Muscle layer of duodenum (tissue), 2 donors: ENCODE results near the gene RAB28.

Source experiments
- H3K27ac ChIP-seq: one replicate; pipeline ENCODE4 v1.7.0; 2013; ENCODE audit warnings: mild to moderate bottlenecking, low read length
- H3K27me3 ChIP-seq: one replicate; pipeline ENCODE4 v1.7.0; 2013; ENCODE audit warnings: low read depth, mild to moderate bottlenecking, control low read depth, low read length
- H3K36me3 ChIP-seq, 2 donors: one replicate each; pipeline ENCODE4 v1.7.0; 2013; ENCODE audit warnings: low read length in 2 of 2, control low read depth in 1 of 2, mild to moderate bottlenecking in 1 of 2; ENCODE audit not compliant: insufficient read depth in 2 of 2, control insufficient read depth in 1 of 2
- H3K4me1 ChIP-seq, 2 donors: one replicate each; pipeline ENCODE4 v1.7.0; 2013; ENCODE audit warnings: low read length in 2 of 2, mild to moderate bottlenecking in 2 of 2, control low read depth in 1 of 2, moderate library complexity in 1 of 2; ENCODE audit not compliant: insufficient read depth in 2 of 2, control insufficient read depth in 1 of 2
- H3K4me3 ChIP-seq, 2 donors: one replicate each; pipeline ENCODE4 v1.7.0; 2013; ENCODE audit warnings: low read length in 2 of 2, low read depth in 1 of 2, mild to moderate bottlenecking in 1 of 2
- H3K9me3 ChIP-seq, 2 donors: one replicate each; pipeline ENCODE4 v1.7.0; 2013; ENCODE audit warnings: low read length in 2 of 2, control low read depth in 1 of 2, mild to moderate bottlenecking in 1 of 2; ENCODE audit not compliant: control insufficient read depth in 1 of 2
- donor health status: healthy.

Gene RAB28

DNA sequence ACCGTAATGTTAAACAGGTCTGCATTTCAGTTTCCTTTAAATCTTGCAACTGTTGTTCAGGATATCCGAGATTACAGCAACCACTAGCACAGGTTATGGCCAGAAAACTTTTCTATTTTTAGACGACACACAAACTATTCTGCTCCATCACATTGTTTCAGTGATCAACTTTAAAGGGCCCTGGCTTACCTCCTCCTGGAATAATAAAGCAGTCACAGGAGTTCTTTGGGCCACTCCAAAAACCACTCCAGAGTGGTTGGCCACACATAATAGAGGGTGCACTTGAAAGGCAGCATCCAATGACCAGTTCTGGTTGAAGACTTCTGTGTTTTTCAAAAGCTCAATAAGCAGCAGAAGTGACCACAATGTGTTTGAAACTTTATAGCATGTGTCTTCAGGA lies 118.9 kb downstream of the RAB28 start:
- H3K4me3 ChIP-seq: no peak overlapping the region
- no peak overlapping the region for H3K27ac ChIP-seq
- H3K4me1 ChIP-seq: no peaks in the 10 kb centered on the region
- no peaks in the 10 kb centered on the region for H3K9me3 ChIP-seq
- H3K27me3 ChIP-seq: no peaks in the 10 kb centered on the region
- peaks cover 0 to 9% of the 10 kb centered on the region in 2 donors for H3K36me3 ChIP-seq

DNA sequence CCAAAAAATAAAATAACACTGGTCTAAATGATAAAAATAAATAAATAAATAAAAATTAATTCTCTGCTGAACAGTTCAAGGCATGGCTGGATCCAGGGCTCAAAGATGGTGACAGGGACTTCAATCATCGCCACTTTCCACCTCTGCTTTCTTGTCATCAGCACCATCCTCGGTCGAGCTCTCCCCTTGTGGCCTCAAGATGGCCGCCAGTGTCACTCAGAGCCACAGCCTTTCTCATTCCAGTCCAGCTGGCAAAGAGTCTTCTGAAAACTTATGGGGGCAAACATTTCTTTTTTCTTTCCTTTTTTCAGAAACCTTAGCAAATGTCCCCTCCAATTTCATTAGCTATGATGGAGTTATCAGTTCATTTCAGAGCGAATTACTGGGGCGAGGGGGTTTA lies 119.5 kb downstream of the RAB28 start:
- Histone ChIP-seq H3K27ac (no peak overlapping the region), H3K27me3 (no peaks in the 10 kb centered on the region), H3K4me1 (no peaks in the 10 kb centered on the region), H3K36me3 (peaks cover 0 to 9% of the 10 kb centered on the region in 2 donors), H3K9me3 (no peaks in the 10 kb centered on the region), H3K4me3 (no peak overlapping the region)

DNA sequence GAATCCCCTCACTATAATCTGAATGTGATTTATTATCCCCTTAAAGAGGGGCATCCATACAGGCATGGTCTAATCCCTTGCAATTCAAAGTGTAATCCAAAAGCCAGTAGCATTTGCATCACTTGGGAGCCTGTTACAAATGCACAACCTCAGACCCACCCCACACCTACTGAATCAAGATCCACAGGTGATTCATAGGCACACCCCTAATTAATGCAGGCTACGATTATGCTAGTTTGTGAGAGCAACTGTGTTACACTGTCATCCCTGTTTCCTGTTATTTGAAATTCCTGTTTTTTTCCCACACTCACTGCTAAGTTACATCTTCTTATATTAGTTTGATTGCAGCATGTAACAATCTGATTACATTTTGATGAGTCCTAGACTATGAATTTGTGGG lies 120.0 kb downstream of the RAB28 start:
- no peaks in the 10 kb centered on the region for H3K27me3 ChIP-seq
- peaks cover 0 to 9% of the 10 kb centered on the region in 2 donors for H3K36me3 ChIP-seq
- H3K4me3 ChIP-seq: no peak overlapping the region
- H3K9me3 ChIP-seq: no peaks in the 10 kb centered on the region
- H3K27ac ChIP-seq: no peak overlapping the region
- no peaks in the 10 kb centered on the region for H3K4me1 ChIP-seq

DNA sequence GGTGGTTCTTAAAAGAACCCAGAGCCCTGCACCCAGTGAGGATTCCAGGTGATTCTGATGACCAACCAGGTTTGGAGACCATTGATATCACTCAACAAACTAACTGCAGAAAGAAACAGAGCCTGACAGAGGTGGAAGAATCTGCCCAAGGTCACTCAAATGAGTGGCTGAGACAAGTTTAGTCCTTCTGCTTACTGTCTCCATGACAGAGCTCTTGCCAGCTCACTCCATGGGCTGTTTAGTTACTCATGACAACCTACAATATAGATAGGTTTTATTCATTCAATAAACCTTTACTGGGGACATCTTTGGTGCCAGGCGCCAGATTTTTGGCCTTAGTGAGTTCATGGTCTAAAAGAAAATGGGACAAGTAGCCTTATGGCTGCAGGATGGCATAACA lies 124.3 kb downstream of the RAB28 start:
- Histone ChIP-seq H3K4me1 (no peaks in the 10 kb centered on the region), H3K27ac (no peak overlapping the region), H3K4me3 (no peak overlapping the region), H3K9me3 (no peaks in the 10 kb centered on the region), H3K27me3 (no peaks in the 10 kb centered on the region), H3K36me3 (peaks cover 0 to 3% of the 10 kb centered on the region in 2 donors)

DNA sequence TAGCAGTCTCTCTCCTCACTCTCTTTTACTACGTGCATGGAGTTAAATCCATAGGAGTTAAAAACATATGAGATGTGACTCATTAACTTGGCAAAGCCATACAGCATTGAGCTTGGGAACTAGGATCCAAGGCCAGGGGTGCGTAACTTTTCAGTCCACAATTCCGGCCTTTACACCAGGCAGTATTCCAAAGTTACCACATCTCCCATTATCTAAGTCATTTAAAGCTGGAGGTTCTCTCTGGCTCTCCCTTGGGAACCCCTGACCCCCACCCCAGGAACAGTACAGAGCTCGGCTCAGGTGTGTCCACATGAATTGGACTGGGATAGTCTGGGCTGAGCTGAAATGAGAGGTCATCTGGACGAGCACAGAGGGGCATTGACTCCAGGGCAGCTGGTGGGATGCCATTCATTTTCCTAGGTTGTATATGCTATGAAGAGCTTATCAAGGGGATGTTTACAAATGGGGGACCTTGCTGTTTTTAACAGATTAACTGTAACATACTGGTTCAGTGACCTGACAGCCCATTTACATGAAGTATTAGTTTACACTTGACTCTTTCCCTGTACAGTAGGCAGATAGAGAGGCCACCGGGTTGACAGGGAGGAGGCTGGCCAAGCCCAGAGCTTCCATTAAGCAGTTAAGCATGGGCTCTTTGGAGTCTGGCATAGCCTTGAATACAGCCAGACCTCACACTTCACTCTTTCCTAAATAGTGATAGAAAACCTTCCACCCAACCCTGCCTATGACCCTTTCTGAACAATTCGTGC lies 128.8 kb downstream of the RAB28 start:
- Histone ChIP-seq H3K4me3 (no peak overlapping the region), H3K27me3 (no peaks in the 10 kb centered on the region), H3K27ac (no peak overlapping the region), H3K36me3 (peaks cover 0 to 7% of the 10 kb centered on the region in 2 donors), H3K9me3 (peaks cover 0 to 8% of the 10 kb centered on the region in 2 donors), H3K4me1 (no peaks in the 10 kb centered on the region)

DNA sequence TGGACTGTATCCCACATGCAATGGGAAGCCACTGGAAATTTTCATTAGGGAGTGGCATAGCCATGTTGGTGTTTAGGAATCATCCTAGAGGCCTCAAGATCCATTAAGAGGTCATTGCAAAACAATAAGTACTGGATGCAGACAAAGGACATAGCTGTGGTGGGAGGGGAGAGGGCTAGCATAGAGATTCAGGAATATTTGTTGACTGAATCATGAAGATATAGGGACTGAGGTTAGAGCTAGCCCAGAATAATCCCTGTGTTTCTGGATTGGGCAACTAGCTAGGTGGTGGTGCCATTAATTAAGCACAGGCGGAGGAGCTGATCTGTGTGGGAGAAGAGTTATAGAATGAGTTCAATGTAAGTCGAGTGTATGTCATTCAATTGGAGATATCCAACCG lies 135.0 kb downstream of the RAB28 start:
- H3K27me3 ChIP-seq: no peaks in the 10 kb centered on the region
- no peaks in the 10 kb centered on the region for H3K4me1 ChIP-seq
- peaks cover 0 to 5% of the 10 kb centered on the region in 2 donors for H3K36me3 ChIP-seq
- no peak overlapping the region for H3K27ac ChIP-seq
- peaks cover 0 to 8% of the 10 kb centered on the region in 2 donors for H3K9me3 ChIP-seq
- H3K4me3 ChIP-seq: no peak overlapping the region

DNA sequence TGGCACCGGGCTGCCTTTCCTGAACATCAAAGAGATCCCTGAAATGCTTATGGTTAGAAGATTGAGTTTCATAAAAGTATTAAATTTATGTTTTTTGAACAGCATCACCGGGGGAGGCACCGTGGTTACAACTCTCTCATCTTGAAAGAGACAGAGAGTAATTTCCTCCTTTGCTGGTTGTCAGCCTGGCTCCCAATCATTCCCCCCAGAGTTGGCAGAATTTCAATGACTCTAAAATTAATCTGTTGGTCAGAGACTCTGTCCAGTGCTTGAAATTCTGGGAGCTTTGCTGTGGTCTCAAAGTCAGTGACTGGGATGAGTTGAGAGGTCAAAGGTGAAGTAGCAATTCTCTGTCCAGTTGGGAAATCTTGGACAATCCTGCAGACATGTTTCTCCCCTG lies 135.9 kb downstream of the RAB28 start:
- H3K9me3 ChIP-seq: peaks cover 0 to 8% of the 10 kb centered on the region in 2 donors
- H3K4me3 ChIP-seq: no peak overlapping the region
- no peaks in the 10 kb centered on the region for H3K27me3 ChIP-seq
- H3K4me1 ChIP-seq: no peaks in the 10 kb centered on the region
- H3K36me3 ChIP-seq: peaks cover 0 to 1% of the 10 kb centered on the region in 2 donors
- H3K27ac ChIP-seq: no peak overlapping the region

DNA sequence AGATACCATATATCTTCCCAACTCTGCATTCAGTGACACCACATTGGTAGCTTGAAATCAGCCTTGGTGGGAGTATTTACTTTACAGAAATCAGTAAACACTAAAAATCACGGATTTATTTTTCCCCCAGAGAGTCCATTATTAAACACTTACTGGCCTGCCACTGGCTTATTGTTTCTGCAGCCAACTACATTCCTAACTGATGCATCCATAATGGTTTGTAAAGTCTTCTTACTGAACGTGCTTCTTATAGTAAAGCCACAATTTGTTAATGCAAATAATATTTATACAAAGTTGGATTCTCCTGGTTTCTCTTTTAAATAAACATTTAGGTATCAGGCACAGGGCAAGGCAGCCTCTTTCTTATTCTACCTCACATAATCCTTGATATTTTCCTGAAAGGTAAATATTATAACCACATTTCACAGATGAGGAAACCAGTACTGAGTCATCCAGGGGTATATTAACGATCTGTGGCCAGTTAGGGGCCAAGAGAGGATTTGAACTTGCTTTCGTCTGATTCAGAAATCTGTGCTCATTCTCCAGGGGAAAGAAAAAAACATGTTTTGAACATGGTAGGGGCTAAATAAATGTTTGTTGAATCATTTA lies 136.5 kb downstream of the RAB28 start:
- H3K27me3 ChIP-seq: no peaks in the 10 kb centered on the region
- H3K9me3 ChIP-seq: peaks cover 0 to 8% of the 10 kb centered on the region in 2 donors
- no peaks in the 10 kb centered on the region for H3K4me1 ChIP-seq
- no peak overlapping the region for H3K27ac ChIP-seq
- no peaks in the 10 kb centered on the region for H3K36me3 ChIP-seq
- no peak overlapping the region for H3K4me3 ChIP-seq

DNA sequence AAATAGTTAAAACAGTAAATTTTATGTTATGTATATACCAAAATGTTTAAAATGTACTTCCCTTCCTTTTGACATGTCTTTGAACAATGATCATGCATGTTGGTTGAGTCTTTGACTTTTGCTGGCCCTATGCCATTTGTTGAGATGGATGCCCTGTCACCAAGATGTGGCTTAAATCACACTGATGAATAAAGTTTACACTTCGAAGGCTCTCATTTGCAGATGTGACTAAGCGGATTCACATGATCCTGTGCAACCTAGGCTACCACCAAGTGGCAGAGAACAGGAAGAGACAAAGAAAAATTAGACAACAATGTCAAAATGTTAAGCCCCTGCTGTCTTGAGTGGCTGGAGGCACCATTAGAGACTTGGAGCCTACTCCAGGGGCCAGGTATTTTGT lies 139.9 kb downstream of the RAB28 start:
- Histone ChIP-seq H3K36me3 (no peaks in the 10 kb centered on the region), H3K4me1 (no peaks in the 10 kb centered on the region)

DNA sequence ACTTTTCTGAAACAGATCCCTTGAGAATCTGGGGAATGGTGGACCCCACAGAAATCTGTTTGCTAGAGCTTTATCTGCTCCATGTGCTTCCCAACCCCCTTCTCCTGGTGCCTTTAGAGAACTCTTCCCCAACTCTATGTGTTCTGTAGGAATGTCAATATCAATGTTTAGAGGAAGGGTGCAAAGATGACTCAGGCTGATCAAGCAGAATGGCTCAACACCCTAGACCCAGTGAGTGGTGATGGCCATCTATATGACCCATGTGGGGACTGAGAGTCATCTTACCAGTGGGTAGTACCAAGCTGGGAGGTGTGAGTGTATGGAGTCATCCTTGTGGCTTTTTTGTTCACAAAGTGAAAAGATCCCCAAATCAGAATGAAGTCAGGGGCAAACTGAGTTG lies 143.5 kb downstream of the RAB28 start:
- Histone ChIP-seq H3K9me3 (no peaks in the 10 kb centered on the region), H3K4me3 (no peak overlapping the region), H3K4me1 (no peaks in the 10 kb centered on the region)

More for the DNA sequence above, 139.9 kb downstream of the RAB28 start:
- Histone ChIP-seq H3K27me3 (no peaks in the 10 kb centered on the region), H3K4me3 (no peak overlapping the region), H3K9me3 (no peaks in the 10 kb centered on the region), H3K27ac (no peak overlapping the region)

DNA sequence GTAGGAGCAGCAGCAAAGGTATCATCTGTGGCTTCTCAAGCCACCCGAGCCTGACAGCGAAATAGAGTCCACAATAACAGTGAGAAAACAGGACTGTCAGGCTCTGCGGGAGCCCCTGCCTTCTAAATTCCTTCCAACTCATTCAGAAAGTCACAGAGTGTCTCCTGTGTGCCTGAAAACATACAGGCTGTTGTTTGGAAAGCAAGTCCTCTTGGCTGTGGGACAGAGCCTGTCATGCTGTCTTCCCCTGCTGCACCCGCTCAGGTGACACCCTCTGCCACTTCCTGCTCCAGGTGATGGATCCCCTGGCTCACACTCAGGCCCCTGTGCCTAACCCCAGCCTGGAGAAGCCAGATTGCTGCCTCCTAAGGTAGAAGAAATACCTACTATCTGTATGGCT lies 152.3 kb downstream of the RAB28 start:
- H3K27ac ChIP-seq: no peak overlapping the region
- no peaks in the 10 kb centered on the region for H3K27me3 ChIP-seq
- H3K36me3 ChIP-seq: peaks cover 0 to 6% of the 10 kb centered on the region in 2 donors
- H3K9me3 ChIP-seq: no peaks in the 10 kb centered on the region
- H3K4me1 ChIP-seq: no peaks in the 10 kb centered on the region
- no peak overlapping the region for H3K4me3 ChIP-seq

More for the DNA sequence above, 143.5 kb downstream of the RAB28 start:
- Histone ChIP-seq H3K36me3 (peaks cover 0 to 10% of the 10 kb centered on the region in 2 donors), H3K27me3 (no peaks in the 10 kb centered on the region), H3K27ac (no peak overlapping the region)
